Natural killer cell treated with Interleukin-12 subunit alpha and Interleukin-12 subunit beta and Interleukin-15 and Interleukin-18, amount 100 ng/mL, for 72 hours (primary cell): Measurements from ENCODE around the gene TMEM248. TPM values are rescaled to one million over a fixed set of nuclear protein-coding genes. Genes with fewer than 3 reads are reported as not detected.
"Not testable (repeated sequence)": the region's sequence is repeated elsewhere in the genome, so short reads cannot be mapped to it uniquely, and the experiment has no call there.

Experiments used
- ATAC-seq, 2 donors: fragments of 150-1000 bp; cut with Tn5 transposase in 1 of 2; sonication (Bioruptor Pico), chemical (Tn5 transposase) in 1 of 2; 2 replicates each; pipeline ENCODE4 v1.10.0; 2021
- DNase-seq: peaks from one replicate; pipeline ENCODE4 v3.0.0; 2022; ENCODE audit warnings: low spot score
- H3K27ac Mint-ChIP-seq, 2 donors: 1 replicate in 1 of 2; 2 replicates in 1 of 2; pipeline ENCODE4 v1.8.0; 2022; ENCODE audit warnings: mixed read lengths in 2 of 2, mild to moderate bottlenecking in 1 of 2, moderate library complexity in 1 of 2
- H3K27me3 Mint-ChIP-seq, 2 donors: 1 replicate in 1 of 2; 2 replicates in 1 of 2; pipeline ENCODE4 v1.8.0; 2022; ENCODE audit warnings: mixed read lengths in 2 of 2
- H3K36me3 Mint-ChIP-seq: one replicate; pipeline ENCODE4 v1.8.0; 2022; ENCODE audit warnings: mixed read lengths
- H3K4me1 Mint-ChIP-seq, 2 donors: 1 replicate in 1 of 2; 2 replicates in 1 of 2; pipeline ENCODE4 v1.8.0; 2022; ENCODE audit warnings: low read depth in 2 of 2, mixed read lengths in 2 of 2, mild to moderate bottlenecking in 1 of 2
- H3K4me3 Mint-ChIP-seq: one replicate; pipeline ENCODE4 v1.8.0; 2022; ENCODE audit warnings: mixed read lengths
- H3K9me3 Mint-ChIP-seq: 2 replicates; pipeline ENCODE4 v1.8.0; 2022; ENCODE audit warnings: mixed read lengths
- total RNA-seq, 2 donors: library from RNA; stranded (reverse); gene quantifications; one replicate each; pipeline ENCODE4 v1.2.3, GENCODE V29; 2022

Gene TMEM248
- total RNA-seq, 2 donors from 2014 or later: 88.2 to 110 TPM

- ATAC-seq: no peak
- Mint-ChIP-seq H3K4me3 (no peak overlapping the region), H3K36me3 (no peaks in the 10 kb centered on the region), H3K4me1 (no peaks in the 10 kb centered on the region), H3K27me3 (no peaks in the 10 kb centered on the region), H3K9me3 (no peaks in the 10 kb centered on the region), H3K27ac (no peak overlapping the region)
- no peak for DNase-seq
These were observed 18.8 kb upstream of the TMEM248 start for GRCh38 chr7:66901941-66902843.

- no peaks in the 10 kb centered on the region for H3K36me3 Mint-ChIP-seq
- DNase-seq (no peak), ATAC-seq (no peak)
- no peaks in the 10 kb centered on the region for H3K27me3 Mint-ChIP-seq
- H3K4me3 Mint-ChIP-seq: no peak overlapping the region
- no peaks in the 10 kb centered on the region for H3K4me1 Mint-ChIP-seq
- no peak overlapping the region for H3K27ac Mint-ChIP-seq
- H3K9me3 Mint-ChIP-seq: no peaks in the 10 kb centered on the region
These were observed 18.2 kb upstream of the TMEM248 start for GRCh38 chr7:66902844-66903180.

GRCh38 chr7:66903360-66904062, 17.5 kb upstream of the TMEM248 start:
- no peak for DNase-seq
- no peak overlapping the region for H3K27ac Mint-ChIP-seq
- H3K4me1 Mint-ChIP-seq: no peaks in the 10 kb centered on the region
- ATAC-seq: no peak
- H3K36me3 Mint-ChIP-seq: no peaks in the 10 kb centered on the region
- H3K4me3 Mint-ChIP-seq: no peak overlapping the region
- no peaks in the 10 kb centered on the region for H3K9me3 Mint-ChIP-seq
- H3K27me3 Mint-ChIP-seq: no peaks in the 10 kb centered on the region

GRCh38 chr7:66904063-66904593, 16.9 kb upstream of the TMEM248 start:
- no peak overlapping the region for H3K27ac Mint-ChIP-seq
- no peaks in the 10 kb centered on the region for H3K36me3 Mint-ChIP-seq
- no peaks in the 10 kb centered on the region for H3K4me1 Mint-ChIP-seq
- no peaks in the 10 kb centered on the region for H3K27me3 Mint-ChIP-seq
- no peaks in the 10 kb centered on the region for H3K9me3 Mint-ChIP-seq
- H3K4me3 Mint-ChIP-seq: no peak overlapping the region
- peak in 1 of 2 donors; percentile 38 for ATAC-seq
- DNase-seq: no peak

GRCh38 chr7:66905278-66905677, 15.7 kb upstream of the TMEM248 start:
- no peaks in the 10 kb centered on the region for H3K9me3 Mint-ChIP-seq
- no peaks in the 10 kb centered on the region for H3K27me3 Mint-ChIP-seq
- H3K36me3 Mint-ChIP-seq: no peaks in the 10 kb centered on the region
- no peaks in the 10 kb centered on the region for H3K4me1 Mint-ChIP-seq
- peak overlapping the region in 1 of 2 donors; percentile 32 for H3K27ac Mint-ChIP-seq
- ATAC-seq: no peak
- no peak for DNase-seq
- H3K4me3 Mint-ChIP-seq: no peak overlapping the region

GRCh38 chr7:66905689-66906088, 15.3 kb upstream of the TMEM248 start:
- Mint-ChIP-seq H3K4me3 (no peak overlapping the region), H3K27ac (no peak overlapping the region), H3K4me1 (no peaks in the 10 kb centered on the region), H3K9me3 (no peaks in the 10 kb centered on the region), H3K36me3 (no peaks in the 10 kb centered on the region), H3K27me3 (no peaks in the 10 kb centered on the region)
- ATAC-seq: no peak
- DNase-seq: no peak

GRCh38 chr7:66907731-66908130, 13.3 kb upstream of the TMEM248 start:
- DNase-seq (no peak), ATAC-seq (no peak)
- H3K9me3 Mint-ChIP-seq: no peaks in the 10 kb centered on the region
- H3K4me1 Mint-ChIP-seq: no peaks in the 10 kb centered on the region
- H3K27ac Mint-ChIP-seq: no peak overlapping the region
- H3K27me3 Mint-ChIP-seq: no peaks in the 10 kb centered on the region
- no peak overlapping the region for H3K4me3 Mint-ChIP-seq
- no peaks in the 10 kb centered on the region for H3K36me3 Mint-ChIP-seq

- not testable (repeated sequence) for H3K27ac Mint-ChIP-seq, ATAC-seq, H3K4me3 Mint-ChIP-seq, H3K36me3 Mint-ChIP-seq, H3K4me1 Mint-ChIP-seq, DNase-seq, H3K9me3 Mint-ChIP-seq, H3K27me3 Mint-ChIP-seq
These were observed 12.4 kb upstream of the TMEM248 start for GRCh38 chr7:66908598-66908997.

GRCh38 chr7:66910789-66911188, 10.2 kb upstream of the TMEM248 start:
- no peaks in the 10 kb centered on the region for H3K4me1 Mint-ChIP-seq
- H3K27me3 Mint-ChIP-seq: no peaks in the 10 kb centered on the region
- no peak for DNase-seq
- no peak overlapping the region for H3K4me3 Mint-ChIP-seq
- no peaks in the 10 kb centered on the region for H3K9me3 Mint-ChIP-seq
- H3K36me3 Mint-ChIP-seq: no peaks in the 10 kb centered on the region
- ATAC-seq: no peak
- H3K27ac Mint-ChIP-seq: no peak overlapping the region

GRCh38 chr7:66911191-66911590, 9.8 kb upstream of the TMEM248 start:
- H3K9me3 Mint-ChIP-seq, ATAC-seq, H3K4me3 Mint-ChIP-seq: not testable (repeated sequence)

GRCh38 chr7:66912195-66912594, 8.8 kb upstream of the TMEM248 start:
- H3K9me3 Mint-ChIP-seq: no peaks in the 10 kb centered on the region
- no peak overlapping the region for H3K4me3 Mint-ChIP-seq
- no peaks in the 10 kb centered on the region for H3K4me1 Mint-ChIP-seq
- ATAC-seq: no peak
- no peaks in the 10 kb centered on the region for H3K36me3 Mint-ChIP-seq
- H3K27ac Mint-ChIP-seq: no peak overlapping the region
- no peak for DNase-seq
- H3K27me3 Mint-ChIP-seq: no peaks in the 10 kb centered on the region

More at GRCh38 chr7:66911191-66911590, 9.8 kb upstream of the TMEM248 start:
- not testable (repeated sequence) for H3K36me3 Mint-ChIP-seq, H3K4me1 Mint-ChIP-seq, H3K27ac Mint-ChIP-seq, DNase-seq, H3K27me3 Mint-ChIP-seq

- Mint-ChIP-seq H3K4me1 (no peaks in the 10 kb centered on the region), H3K27me3 (no peaks in the 10 kb centered on the region), H3K9me3 (no peaks in the 10 kb centered on the region), H3K4me3 (no peak overlapping the region), H3K27ac (no peak overlapping the region), H3K36me3 (no peaks in the 10 kb centered on the region)
- no peak for ATAC-seq
- DNase-seq: no peak
These were observed 7.6 kb upstream of the TMEM248 start for GRCh38 chr7:66913118-66914037.

GRCh38 chr7:66917904-66918303, 3.1 kb upstream of the TMEM248 start:
- Mint-ChIP-seq H3K4me1 (peaks cover 15 to 17% of the 10 kb centered on the region in 2 donors), H3K36me3 (peaks cover 12% of the 10 kb centered on the region)
- H3K27me3 Mint-ChIP-seq, H3K27ac Mint-ChIP-seq, H3K9me3 Mint-ChIP-seq, DNase-seq, ATAC-seq, H3K4me3 Mint-ChIP-seq: not testable (repeated sequence)
